ENCODE results near the gene POLG2. TPM values are rescaled to one million over a fixed set of nuclear protein-coding genes. Genes with fewer than 3 reads are reported as not detected.
A peak's percentile ranks its signal among the peaks of the same experiment; 100 is the strongest.

Gene POLG2
- total and polyA plus RNA-seq, 9 of the 15 experiments (the other 6 are each of a cell fraction or from before 2014, with no cell fraction given), result 13.4 to 44.8 (median 37.0) TPM

DNA sequence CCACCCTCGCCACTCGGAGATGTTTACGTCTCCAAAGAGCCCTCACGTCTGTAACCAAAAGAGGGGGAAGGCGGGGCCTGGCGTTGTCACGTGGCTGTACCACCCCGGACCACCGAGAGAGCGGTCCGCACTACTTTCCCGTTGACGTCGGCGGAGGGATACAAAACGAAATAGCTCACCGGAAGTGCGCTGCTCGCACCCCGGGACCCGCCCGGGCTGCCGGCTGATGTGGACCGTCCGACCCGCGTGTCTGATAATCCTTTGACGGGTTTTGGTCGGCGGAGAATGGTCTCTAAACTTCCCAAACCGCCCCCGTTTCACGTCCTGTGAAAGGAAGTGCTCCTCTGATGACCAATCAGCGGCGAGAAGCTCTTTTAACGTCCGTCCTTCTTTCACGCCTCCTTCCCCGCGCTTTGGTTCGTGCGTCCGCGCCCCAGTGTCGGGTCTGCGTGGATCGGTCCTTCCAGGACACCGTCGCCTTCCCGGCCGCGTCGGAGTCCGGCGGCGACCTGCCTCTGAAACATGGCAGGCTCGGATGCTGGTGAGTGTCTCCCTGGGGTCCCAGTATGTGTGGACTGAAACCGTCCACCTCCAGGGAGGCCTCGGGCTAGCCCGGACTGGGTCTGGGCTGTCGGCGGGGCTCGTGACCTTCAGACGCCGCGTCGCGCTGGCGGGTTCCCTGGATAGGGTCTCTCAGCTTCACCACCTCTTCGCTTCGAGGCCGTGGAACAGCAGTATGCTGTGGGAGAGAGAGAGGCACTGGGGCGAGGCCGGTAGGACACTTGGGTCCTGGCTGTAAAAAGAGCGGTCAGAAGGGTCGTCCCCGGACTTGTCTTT lies 9.9 kb upstream of the POLG2 start, which contains the start of gene CEP95 (continued):
- TF ChIP-seq, protein P1, sequence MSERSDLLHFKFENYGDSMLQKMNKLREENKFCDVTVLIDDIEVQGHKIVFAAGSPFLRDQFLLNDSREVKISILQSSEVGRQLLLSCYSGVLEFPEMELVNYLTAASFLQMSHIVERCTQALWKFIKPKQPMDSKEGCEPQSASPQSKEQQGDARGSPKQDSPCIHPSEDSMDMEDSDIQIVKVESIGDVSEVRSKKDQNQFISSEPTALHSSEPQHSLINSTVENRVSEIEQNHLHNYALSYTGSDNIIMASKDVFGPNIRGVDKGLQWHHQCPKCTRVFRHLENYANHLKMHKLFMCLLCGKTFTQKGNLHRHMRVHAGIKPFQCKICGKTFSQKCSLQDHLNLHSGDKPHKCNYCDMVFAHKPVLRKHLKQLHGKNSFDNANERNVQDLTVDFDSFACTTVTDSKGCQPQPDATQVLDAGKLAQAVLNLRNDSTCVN (CRISPR knock-in tag; IDR thresholded peaks at IDR 0.05), result no peak
- TF ChIP-seq ZNF696 (CRISPR knock-in tag; conservative IDR thresholded peaks at IDR 0.05) (no peak), SMARCB1 (IDR thresholded peaks at IDR 0.05; ENCODE audit: insufficient read length, low read depth) (no peak), CAMTA2 (CRISPR knock-in tag; conservative IDR thresholded peaks at IDR 0.05) (no peak), MEF2D (tag; conservative IDR thresholded peaks at IDR 0.05; ENCODE audit: low read depth) (peak; percentile 62), ZNF79 (CRISPR knock-in tag; IDR thresholded peaks at IDR 0.05; ENCODE audit: low read depth) (no peak), RBM39 (optimal IDR thresholded peaks at IDR 0.05; ENCODE audit: low read depth, low read length) (peak; percentile 29), THRAP3 (IDR thresholded peaks at IDR 0.05; ENCODE audit: borderline replicate concordance) (no peak; the same call in 1 of the 2 replicates), HIVEP1 (CRISPR knock-in tag; IDR thresholded peaks at IDR 0.05) (no peak), TFAM (CRISPR knock-in tag; conservative IDR thresholded peaks at IDR 0.05) (no peak), POU5F1 (IDR thresholded peaks at IDR 0.05; ENCODE audit: borderline replicate concordance, low read depth, low read length, partially characterized antibody) (no peak), TCF3 (CRISPR knock-in tag; IDR thresholded peaks at IDR 0.05) (no peak), SAFB (IDR thresholded peaks at IDR 0.05; ENCODE audit: borderline replicate concordance, low read depth, low read length) (peak; percentile 64; the same call in 1 of the 2 replicates), JUN (IDR thresholded peaks at IDR 0.05; ENCODE audit: borderline replicate concordance, low read depth, low read length) (no peak), JUN (CRISPR knock-in tag; IDR thresholded peaks at IDR 0.05; ENCODE audit: borderline replicate concordance) (peak; percentile 82), SUPT5H (IDR thresholded peaks at IDR 0.05) (peak; percentile 84), LCOR (CRISPR knock-in tag; IDR thresholded peaks at IDR 0.05) (0 out of 2 replicates have a peak, but pooled peaks have one; percentile 1), ZNF263 (CRISPR knock-in tag; IDR thresholded peaks at IDR 0.05; ENCODE audit: borderline replicate concordance) (peak; percentile 73), CREM (IDR thresholded peaks at IDR 0.05; ENCODE audit: low read depth) (peak; percentile 90), HCFC1 (IDR thresholded peaks at IDR 0.05; ENCODE audit: low read depth, low read length) (no peak; the same call in 1 of the 2 replicates), ATF7 (IDR thresholded peaks at IDR 0.05) (no peak; the same call in 1 of the 2 replicates), OTX1 (CRISPR knock-in tag; IDR thresholded peaks at IDR 0.05) (no peak), ZFX (CRISPR knock-in tag; IDR thresholded peaks at IDR 0.05) (no peak; the same call in none of the 2 replicates)
- TF ChIP-seq, protein P2, sequence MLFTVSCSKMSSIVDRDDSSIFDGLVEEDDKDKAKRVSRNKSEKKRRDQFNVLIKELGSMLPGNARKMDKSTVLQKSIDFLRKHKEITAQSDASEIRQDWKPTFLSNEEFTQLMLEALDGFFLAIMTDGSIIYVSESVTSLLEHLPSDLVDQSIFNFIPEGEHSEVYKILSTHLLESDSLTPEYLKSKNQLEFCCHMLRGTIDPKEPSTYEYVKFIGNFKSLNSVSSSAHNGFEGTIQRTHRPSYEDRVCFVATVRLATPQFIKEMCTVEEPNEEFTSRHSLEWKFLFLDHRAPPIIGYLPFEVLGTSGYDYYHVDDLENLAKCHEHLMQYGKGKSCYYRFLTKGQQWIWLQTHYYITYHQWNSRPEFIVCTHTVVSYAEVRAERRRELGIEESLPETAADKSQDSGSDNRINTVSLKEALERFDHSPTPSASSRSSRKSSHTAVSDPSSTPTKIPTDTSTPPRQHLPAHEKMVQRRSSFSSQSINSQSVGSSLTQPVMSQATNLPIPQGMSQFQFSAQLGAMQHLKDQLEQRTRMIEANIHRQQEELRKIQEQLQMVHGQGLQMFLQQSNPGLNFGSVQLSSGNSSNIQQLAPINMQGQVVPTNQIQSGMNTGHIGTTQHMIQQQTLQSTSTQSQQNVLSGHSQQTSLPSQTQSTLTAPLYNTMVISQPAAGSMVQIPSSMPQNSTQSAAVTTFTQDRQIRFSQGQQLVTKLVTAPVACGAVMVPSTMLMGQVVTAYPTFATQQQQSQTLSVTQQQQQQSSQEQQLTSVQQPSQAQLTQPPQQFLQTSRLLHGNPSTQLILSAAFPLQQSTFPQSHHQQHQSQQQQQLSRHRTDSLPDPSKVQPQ (CRISPR knock-in tag; IDR thresholded peaks at IDR 0.05; ENCODE audit: borderline replicate concordance), result peak; percentile 13; the same call in 1 of the 2 replicates
- TF ChIP-seq, protein P3, sequence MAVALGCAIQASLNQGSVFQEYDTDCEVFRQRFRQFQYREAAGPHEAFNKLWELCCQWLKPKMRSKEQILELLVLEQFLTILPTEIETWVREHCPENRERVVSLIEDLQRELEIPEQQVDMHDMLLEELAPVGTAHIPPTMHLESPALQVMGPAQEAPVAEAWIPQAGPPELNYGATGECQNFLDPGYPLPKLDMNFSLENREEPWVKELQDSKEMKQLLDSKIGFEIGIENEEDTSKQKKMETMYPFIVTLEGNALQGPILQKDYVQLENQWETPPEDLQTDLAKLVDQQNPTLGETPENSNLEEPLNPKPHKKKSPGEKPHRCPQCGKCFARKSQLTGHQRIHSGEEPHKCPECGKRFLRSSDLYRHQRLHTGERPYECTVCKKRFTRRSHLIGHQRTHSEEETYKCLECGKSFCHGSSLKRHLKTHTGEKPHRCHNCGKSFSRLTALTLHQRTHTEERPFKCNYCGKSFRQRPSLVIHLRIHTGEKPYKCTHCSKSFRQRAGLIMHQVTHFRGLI (CRISPR knock-in tag; IDR thresholded peaks at IDR 0.05), result no peak
